ENCODE results near the gene TBC1D22A. TPM values are rescaled to one million over a fixed set of nuclear protein-coding genes. Genes with fewer than 3 reads are reported as not detected.

TBC1D22A gene
- total RNA-seq, 2 donors from 2014 or later = 21.5 to 23.1 TPM

- no peak for TF ChIP-seq POLR2A (IDR thresholded peaks at IDR 0.05)
- no peak for TF ChIP-seq CTCF (IDR thresholded peaks at IDR 0.05)
- Histone ChIP-seq H3K4me1 (peaks cover 28% of the 10 kb centered on the region), H3K36me3 (replicated peaks in 1 of 2; ENCODE audit: insufficient read depth in 1 of 2, low read depth in 2 of 2) (no peaks in the 10 kb centered on the region), H3K9me3 (no peaks in the 10 kb centered on the region), H3K27ac (peak overlapping the region in 2 of 4 donors; percentile 49 to 62), H3K4me3 (no peak overlapping the region), H3K27me3 (no peaks in the 10 kb centered on the region)
- intact Hi-C loops (cut with DNase I) = no loop called here
- ATAC-seq = no peak
- DNase-seq = no peak
- WGBS, 2 donors = 68 to 90% methylated on average over 8 to 11 of the region's 11 CpGs
These were observed 272.5 kb downstream of the TBC1D22A start for GRCh38 chr22:47034905-47035419.

DNA sequence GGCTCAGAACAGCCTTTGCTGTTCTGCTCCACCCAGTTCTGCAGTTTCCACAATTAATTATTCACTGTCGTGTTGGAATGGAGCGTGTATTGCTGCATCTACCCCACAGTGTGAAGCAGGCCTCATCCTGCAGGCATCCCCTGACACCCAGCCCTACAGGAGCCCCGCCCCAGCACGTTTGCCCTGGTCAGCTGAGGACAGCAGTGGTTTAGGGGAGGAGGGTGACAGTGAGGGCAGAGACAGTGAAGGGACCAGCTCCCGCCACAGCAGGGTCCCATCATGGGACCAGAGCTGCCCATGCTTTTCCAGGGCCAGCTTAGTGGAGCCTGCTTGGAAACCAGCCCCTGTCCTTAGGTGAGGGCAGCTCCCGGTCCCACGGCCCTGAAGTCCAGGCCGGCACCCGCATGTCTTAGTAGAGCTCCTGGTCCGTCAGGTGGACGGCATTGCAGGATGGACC lies 273.0 kb downstream of the TBC1D22A start:
- no peak overlapping the region for H3K4me3 ChIP-seq
- TF ChIP-seq CTCF (IDR thresholded peaks at IDR 0.05) (no peak), POLR2A (IDR thresholded peaks at IDR 0.05) (no peak)
- no peaks in the 10 kb centered on the region for H3K9me3 ChIP-seq
- intact Hi-C loops (cut with DNase I) = no loop called here
- DNase-seq (peak in 1 of 4 donors; percentile 55), ATAC-seq (peak; percentile 55)
- H3K4me1 ChIP-seq = peaks cover 28% of the 10 kb centered on the region
- no peaks in the 10 kb centered on the region for H3K36me3 ChIP-seq (replicated peaks in 1 of 2; ENCODE audit: insufficient read depth in 1 of 2, low read depth in 2 of 2)
- 74 to 84% methylated on average over 7 to 11 of the region's 11 CpGs for WGBS, 2 donors
- peak overlapping the region in 2 of 4 donors; percentile 49 to 62 for H3K27ac ChIP-seq
- no peaks in the 10 kb centered on the region for H3K27me3 ChIP-seq

- Histone ChIP-seq H3K36me3 (replicated peaks in 1 of 2; ENCODE audit: insufficient read depth in 1 of 2, low read depth in 2 of 2) (no peaks in the 10 kb centered on the region), H3K9me3 (no peaks in the 10 kb centered on the region), H3K4me1 (peaks cover 28% of the 10 kb centered on the region), H3K4me3 (no peak overlapping the region), H3K27ac (no peak overlapping the region), H3K27me3 (no peaks in the 10 kb centered on the region)
- ATAC-seq (no peak), DNase-seq (no peak)
- TF ChIP-seq CTCF (IDR thresholded peaks at IDR 0.05) = no peak
- intact Hi-C loops (cut with DNase I) = no loop called here
- 85 to 94% methylated on average over 7 to 10 of the region's 10 CpGs for WGBS, 2 donors
These were observed 273.9 kb downstream of the TBC1D22A start for GRCh38 chr22:47036352-47036751.

- H3K27me3 ChIP-seq = no peaks in the 10 kb centered on the region
- peaks cover 21% of the 10 kb centered on the region for H3K4me1 ChIP-seq
- no peaks in the 10 kb centered on the region for H3K36me3 ChIP-seq (replicated peaks in 1 of 2; ENCODE audit: insufficient read depth in 1 of 2, low read depth in 2 of 2)
- no peaks in the 10 kb centered on the region for H3K9me3 ChIP-seq
- no peak for DNase-seq
- intact Hi-C loops (cut with DNase I) = no loop called here
- ATAC-seq = no peak
- WGBS, 2 donors = 93 to 96% methylated on average over 16 to 20 of the region's 20 CpGs
- H3K27ac ChIP-seq = no peak overlapping the region
- TF ChIP-seq POLR2A (IDR thresholded peaks at IDR 0.05) = no peak
- no peak for TF ChIP-seq CTCF (IDR thresholded peaks at IDR 0.05)
- H3K4me3 ChIP-seq = no peak overlapping the region
These were observed 274.6 kb downstream of the TBC1D22A start for GRCh38 chr22:47036936-47037485.
